GM10266 (cell line): Measurements from ENCODE around the gene MYLIP.

Experiments
- DNase-seq: peaks from one replicate; pipeline ENCODE4 v3.0.0; 2012; ENCODE audit errors: extremely low spot score
- TF ChIP-seq, protein P1 (sequence below): IDR thresholded peaks from 2 replicates; pipeline ENCODE4 v1.5.1; 2012; ENCODE audit warnings: mild to moderate bottlenecking, low read depth; ENCODE audit not compliant: control insufficient read depth, insufficient read depth; ENCODE audit errors: missing control alignments

Gene MYLIP

DNA sequence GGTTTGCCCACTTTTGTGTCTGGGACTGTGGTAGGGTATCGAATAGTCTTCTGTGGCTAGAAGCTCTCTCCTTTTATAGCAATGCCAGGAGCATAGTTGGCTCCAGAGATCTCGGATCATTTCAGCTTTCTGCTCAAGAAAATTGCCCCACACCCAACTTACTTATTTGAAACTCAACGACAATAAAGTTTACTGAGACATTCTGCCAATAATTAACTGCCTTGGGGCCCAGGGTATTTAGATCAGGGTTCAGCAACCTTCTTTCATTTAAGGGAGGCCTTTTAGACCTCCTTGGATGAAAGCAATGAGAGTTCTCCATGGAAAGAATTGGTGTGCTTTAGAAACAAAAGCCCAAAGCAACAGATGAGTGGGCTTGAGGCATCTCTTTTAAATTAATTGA lies 55.7 kb downstream of the MYLIP start:
- TF ChIP-seq, protein P1, sequence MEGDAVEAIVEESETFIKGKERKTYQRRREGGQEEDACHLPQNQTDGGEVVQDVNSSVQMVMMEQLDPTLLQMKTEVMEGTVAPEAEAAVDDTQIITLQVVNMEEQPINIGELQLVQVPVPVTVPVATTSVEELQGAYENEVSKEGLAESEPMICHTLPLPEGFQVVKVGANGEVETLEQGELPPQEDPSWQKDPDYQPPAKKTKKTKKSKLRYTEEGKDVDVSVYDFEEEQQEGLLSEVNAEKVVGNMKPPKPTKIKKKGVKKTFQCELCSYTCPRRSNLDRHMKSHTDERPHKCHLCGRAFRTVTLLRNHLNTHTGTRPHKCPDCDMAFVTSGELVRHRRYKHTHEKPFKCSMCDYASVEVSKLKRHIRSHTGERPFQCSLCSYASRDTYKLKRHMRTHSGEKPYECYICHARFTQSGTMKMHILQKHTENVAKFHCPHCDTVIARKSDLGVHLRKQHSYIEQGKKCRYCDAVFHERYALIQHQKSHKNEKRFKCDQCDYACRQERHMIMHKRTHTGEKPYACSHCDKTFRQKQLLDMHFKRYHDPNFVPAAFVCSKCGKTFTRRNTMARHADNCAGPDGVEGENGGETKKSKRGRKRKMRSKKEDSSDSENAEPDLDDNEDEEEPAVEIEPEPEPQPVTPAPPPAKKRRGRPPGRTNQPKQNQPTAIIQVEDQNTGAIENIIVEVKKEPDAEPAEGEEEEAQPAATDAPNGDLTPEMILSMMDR, result no peak
- DNase-seq, result no peak

DNA sequence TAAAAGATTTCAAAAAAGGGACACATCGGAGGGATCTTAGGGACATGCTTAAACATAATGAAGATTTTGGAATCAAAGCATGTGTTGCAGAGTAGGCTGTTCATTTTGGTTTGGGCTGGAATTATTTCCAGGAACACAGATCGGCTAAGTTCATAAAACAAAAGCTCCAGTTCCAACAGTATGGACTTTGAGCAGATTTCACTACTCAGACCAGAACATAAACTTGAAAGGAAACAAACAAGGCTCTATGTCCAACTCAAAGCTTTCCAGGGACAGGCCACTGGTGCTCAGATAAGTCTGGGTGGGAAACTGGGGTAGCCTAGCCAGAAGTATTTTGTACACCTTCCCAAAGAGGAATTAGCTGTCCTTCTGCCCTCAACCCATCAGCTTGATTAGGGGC lies 58.3 kb downstream of the MYLIP start:
- no peak for DNase-seq
- TF ChIP-seq, protein P1, result no peak

DNA sequence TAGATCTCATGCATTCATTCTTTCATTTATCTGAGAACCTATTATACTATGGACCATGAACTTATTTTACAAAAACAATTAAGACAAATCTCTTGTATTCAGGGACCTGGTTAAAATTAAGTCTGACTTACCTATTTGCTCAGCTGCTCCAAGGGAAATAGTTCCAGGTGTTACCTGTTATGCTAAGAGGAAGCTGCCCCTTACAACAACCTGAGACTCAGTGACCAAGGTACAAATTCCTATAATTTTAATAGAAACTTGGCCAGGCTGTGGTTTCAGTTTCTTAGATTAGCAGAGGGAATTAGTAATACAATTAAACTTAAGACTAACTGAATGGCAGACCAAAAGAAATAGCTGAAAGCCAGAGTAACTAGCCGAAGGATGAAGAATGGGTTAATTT lies 61.3 kb downstream of the MYLIP start:
- TF ChIP-seq, protein P1, result no peak
- no peak for DNase-seq

DNA sequence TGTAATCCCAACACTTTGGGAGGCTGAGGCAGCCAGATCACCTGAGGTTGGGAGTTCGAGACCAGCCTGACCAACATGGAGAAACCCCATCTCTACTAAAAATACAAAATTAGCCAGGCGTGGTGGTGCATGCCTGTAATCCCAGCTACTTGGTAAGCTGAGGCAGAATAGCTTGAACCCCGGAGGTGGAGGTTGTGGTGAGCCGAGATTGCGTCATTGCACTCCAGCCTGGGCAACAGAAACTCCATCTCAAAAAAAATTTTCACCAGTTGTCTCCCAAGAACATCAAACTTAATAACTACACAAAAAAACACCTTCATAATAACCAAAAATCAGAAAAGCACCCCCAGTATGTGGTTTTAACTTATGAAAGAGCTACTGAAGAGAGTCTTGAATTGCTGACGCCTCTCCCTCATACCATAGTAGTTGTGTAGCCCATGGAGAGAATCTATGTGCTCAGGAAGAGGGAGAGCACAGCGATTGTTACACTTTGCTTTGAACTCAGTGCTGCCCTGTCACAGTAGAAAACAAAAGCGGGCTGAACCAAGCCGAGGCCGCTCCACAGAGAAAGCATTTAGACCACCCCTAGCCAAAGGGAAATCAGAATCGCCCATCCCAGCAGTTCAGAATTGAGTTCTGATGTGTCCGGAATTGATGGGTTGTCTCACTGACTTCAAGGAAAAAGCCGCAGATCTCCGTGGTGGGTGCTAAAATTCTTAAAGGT lies 67.5 kb downstream of the MYLIP start:
- TF ChIP-seq, protein P1, result no peak
- no peak for DNase-seq

DNA sequence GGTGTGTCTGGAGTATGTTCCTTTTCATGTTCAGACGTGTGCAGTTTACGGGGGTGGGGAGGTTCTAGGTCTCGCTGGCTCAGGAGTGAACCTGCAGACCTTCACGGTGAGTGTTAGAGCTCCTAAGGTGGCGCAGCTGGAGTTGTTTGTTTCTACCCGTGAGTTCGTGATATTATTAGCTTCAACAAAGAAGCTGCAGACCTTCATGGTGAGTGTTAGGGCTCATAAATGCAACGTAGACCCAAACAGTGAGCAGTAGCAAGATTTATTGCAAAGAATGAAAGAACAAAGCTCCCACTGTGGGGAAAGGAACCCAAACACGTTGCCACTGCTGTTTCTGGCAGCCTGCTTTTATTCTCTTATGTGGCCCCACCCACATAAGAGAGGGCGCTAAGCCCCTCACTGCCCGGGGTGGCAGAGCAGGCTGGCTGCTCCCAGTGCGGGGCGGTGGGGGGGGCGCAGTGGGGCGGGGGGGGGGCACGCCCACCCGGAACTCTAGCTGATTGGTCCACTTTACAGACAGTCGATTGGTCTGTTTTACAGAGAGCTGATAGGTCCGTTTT lies 68.2 kb downstream of the MYLIP start:
- no peak for DNase-seq
- TF ChIP-seq, protein P1, result no peak
